ENCODE measurements around the gene TNK1. TPM values are rescaled to one million over a fixed set of nuclear protein-coding genes. Genes with fewer than 3 reads are reported as not detected.
A peak's percentile ranks its signal among the peaks of the same experiment; 100 is the strongest.
"Not testable (repeated sequence)": the region's sequence is repeated elsewhere in the genome, so short reads cannot be mapped to it uniquely, and the experiment has no call there.

Gene TNK1
- total RNA-seq, 2 experiments from 2014 or later, result 0.25 to 0.86 TPM

DNA sequence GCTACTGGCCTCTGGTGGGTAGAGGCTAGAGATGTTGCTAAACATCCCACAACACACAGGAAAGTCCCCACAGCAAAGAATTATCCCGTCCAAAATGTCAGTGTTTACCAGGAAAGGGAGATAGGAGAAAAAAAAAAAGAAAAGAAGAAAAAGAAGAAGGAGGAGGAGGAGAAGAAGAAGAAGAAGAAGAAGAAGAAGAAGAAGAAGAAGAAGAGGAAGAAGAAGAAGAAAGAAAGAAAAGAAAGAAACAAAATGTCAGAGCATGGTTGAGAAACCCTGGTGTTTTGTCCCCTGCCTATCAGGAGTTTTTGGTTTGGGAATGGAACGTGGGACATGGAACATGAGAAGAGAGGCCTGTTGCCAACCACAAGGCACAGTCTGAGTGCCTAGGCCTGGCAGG lies 23.5 kb upstream of the TNK1 start:
- ChIA-PET POLR2A (interaction anchor here (1.9 kb wide), 1 partner anchor 128 kb away, joined by 5 read pairs; no protein-coding TSS in a partner anchor), CTCF (interaction anchor here (3.1 kb wide), 1 partner anchor 79 kb away, joined by 47 read pairs; the partner anchor contains the start of gene TMEM102)
- Mint-ChIP-seq H3K9me3 (no peaks in the 10 kb centered on the region), H3K36me3 (ENCODE audit: low read depth) (peaks cover 9% of the 10 kb centered on the region), H3K4me1 (peaks cover 37% of the 10 kb centered on the region), H3K27me3 (no peaks in the 10 kb centered on the region), H3K27ac (no peak overlapping the region), H3K4me3 (no peak overlapping the region)
- DNase-seq, result no peak

DNA sequence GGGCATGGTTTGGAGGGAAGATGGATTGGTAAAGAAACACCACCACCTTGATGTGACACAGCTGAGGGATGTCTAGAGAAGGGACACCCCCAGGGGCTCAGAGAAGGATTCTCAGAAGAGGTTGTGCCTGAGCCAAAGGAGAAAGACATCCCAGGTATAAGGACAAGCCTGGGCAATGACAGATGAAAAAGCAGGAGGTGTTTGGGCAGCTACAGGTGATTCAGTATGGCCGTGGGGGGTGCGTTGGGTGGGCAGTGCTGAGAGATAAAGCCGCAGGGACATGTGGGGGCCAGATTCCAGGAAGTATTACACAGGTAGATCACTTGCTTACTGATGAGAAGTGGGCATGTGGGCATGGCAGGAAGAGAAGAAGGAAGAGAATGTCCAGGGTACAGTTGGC lies 19.0 kb upstream of the TNK1 start:
- H3K36me3 Mint-ChIP-seq (ENCODE audit: low read depth), result no peaks in the 10 kb centered on the region
- no peak overlapping the region for H3K27ac Mint-ChIP-seq
- ChIA-PET POLR2A (no interaction called here), CTCF (interaction anchor here (1.0 to 1.8 kb wide), 2 partner anchors 25 to 75 kb away, joined by 3 to 4 read pairs; partner anchors contain the start of gene ACAP1)
- no peak overlapping the region for H3K4me3 Mint-ChIP-seq
- H3K27me3 Mint-ChIP-seq, result no peaks in the 10 kb centered on the region
- no peak for DNase-seq
- no peaks in the 10 kb centered on the region for H3K9me3 Mint-ChIP-seq
- H3K4me1 Mint-ChIP-seq, result peaks cover under 1% of the 10 kb centered on the region

DNA sequence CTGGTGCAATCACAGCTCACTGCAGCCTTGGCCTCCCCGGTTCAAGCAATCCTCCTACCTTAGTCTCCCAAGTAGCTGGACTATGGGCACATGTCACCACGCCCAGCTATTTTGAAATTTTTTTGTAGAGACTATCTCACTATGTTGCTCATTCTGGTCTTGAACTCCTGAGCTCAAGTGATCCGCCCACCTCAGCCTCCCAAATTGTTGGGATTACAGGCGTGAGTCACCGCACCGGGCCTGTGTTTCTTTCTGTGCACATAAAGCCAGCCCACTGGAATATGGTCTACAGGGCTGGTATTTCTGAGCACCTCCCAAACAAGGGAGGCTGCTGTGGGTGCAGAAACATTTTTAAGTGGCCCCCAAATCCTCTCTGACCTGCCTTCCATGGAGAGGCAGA lies 17.6 kb upstream of the TNK1 start:
- Mint-ChIP-seq H3K4me3 (no peak overlapping the region), H3K4me1 (no peaks in the 10 kb centered on the region), H3K36me3 (ENCODE audit: low read depth) (no peaks in the 10 kb centered on the region), H3K27ac (no peak overlapping the region), H3K9me3 (no peaks in the 10 kb centered on the region), H3K27me3 (peaks cover 2% of the 10 kb centered on the region)
- DNase-seq, result no peak
- CTCF ChIA-PET, result interaction anchor here (1.0 kb wide), 1 partner anchor 197 kb away, joined by 3 read pairs; no protein-coding TSS in a partner anchor
- POLR2A ChIA-PET, result interaction anchor here (0.9 kb wide), 1 partner anchor 348 kb away, joined by 3 read pairs; a partner anchor contains a TSS

- POLR2A ChIA-PET, result not testable (repeated sequence)
- CTCF ChIA-PET, result interaction anchor here (1.6 kb wide), 1 partner anchor 10 kb away, joined by 4 read pairs; the partner anchor contains the start of gene TMEM95
These were observed 14.9 kb upstream of the TNK1 start for GRCh38 chr17:7365963-7366362.

DNA sequence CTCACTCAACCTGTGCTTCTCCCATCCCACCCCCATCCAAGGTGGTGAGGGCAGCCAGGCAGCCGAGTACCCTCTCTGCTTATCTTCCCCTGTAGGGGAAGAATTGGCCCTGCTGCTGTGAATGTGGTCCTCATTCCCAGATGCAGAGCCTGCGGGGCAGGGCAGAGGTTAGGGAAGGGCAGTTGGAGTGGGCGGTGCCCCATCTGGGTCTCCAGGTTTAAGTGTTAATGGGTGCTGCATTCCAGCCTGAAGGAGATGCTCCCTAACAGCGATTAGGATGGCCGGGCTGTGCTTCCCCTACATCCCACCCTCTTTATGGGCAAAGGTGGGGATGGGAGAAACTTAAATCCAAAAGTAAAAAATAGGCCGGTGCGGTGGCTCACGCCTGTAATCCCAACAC lies 13.8 kb upstream of the TNK1 start:
- POLR2A ChIA-PET, result no interaction called here
- Mint-ChIP-seq H3K4me3 (no peak overlapping the region), H3K9me3 (no peaks in the 10 kb centered on the region), H3K27ac (no peak overlapping the region), H3K27me3 (peaks cover 14% of the 10 kb centered on the region), H3K4me1 (no peaks in the 10 kb centered on the region), H3K36me3 (ENCODE audit: low read depth) (no peaks in the 10 kb centered on the region)
- no peak for DNase-seq
- CTCF ChIA-PET, result interaction anchor here (0.6 kb wide), 1 partner anchor 9 kb away, joined by 3 read pairs; no protein-coding TSS in a partner anchor

More at GRCh38 chr17:7365963-7366362, 14.9 kb upstream of the TNK1 start:
- not testable (repeated sequence) for H3K36me3 Mint-ChIP-seq (ENCODE audit: low read depth); H3K27ac Mint-ChIP-seq; H3K4me1 Mint-ChIP-seq; H3K4me3 Mint-ChIP-seq; H3K9me3 Mint-ChIP-seq; DNase-seq
- H3K27me3 Mint-ChIP-seq, result peaks cover 14% of the 10 kb centered on the region

DNA sequence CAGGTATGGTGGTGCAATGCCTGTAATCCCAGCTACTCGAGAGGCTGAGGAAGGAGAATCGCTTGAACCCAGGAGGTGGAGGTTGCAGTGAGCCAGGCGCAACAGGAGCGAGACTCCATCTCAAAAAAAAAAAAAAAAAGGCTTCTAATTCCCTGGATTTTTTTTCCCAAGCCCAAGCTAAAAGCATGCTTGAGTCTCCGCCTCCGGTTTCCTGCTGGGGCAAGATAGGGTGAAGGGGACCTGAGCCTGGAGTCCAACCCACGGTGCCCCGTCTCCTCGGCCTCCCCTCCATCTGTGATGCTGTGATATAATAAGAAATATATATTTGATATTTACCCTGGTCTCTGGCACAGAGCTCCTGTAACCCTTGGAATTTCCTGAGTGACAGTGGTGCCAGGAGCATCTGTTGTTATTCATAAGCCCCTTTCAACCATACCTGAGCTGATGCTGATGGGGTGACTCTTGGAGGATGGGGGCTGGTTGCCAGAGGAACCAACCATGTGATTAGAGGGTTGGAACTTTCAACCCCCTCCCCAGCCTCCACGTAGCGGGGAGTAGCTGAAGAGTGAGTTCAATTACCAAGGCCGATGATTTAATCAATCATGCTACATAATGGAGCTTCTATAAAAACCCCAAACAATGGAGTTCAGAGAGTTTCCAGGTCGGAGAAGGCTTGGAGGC lies 12.8 kb upstream of the TNK1 start:
- Mint-ChIP-seq H3K9me3 (no peaks in the 10 kb centered on the region), H3K36me3 (ENCODE audit: low read depth) (no peaks in the 10 kb centered on the region), H3K4me1 (no peaks in the 10 kb centered on the region), H3K27me3 (peaks cover 14% of the 10 kb centered on the region), H3K27ac (no peak overlapping the region), H3K4me3 (no peak overlapping the region)
- POLR2A ChIA-PET, result interaction anchor here (0.7 kb wide), 1 partner anchor 117 kb away, joined by 3 read pairs; no protein-coding TSS in a partner anchor
- DNase-seq, result no peak
- CTCF ChIA-PET, result interaction anchor here (0.9 to 1.1 kb wide), 2 partner anchors 69 to 193 kb away, joined by 3 to 4 read pairs; partner anchors contain the start of gene SENP3

DNA sequence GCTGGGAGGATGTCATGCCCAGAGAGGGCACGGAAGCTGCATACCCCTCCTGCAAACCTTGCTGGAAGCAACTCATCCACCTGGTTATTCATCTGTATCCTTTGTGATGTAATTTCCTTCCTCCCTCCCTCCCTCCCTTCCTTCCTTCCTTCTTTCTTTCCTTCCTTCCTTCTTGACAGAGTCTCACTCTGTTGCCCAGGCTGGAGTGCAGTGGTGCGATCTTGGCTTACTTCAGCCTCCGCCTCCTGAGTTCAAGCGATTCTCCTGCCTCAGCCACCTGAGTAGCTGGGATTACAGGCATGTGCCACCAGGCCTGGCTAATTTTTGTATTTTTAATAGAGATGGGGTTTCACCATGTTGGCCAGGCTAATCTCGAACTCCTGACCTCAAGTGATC lies 12.3 kb upstream of the TNK1 start:
- not testable (repeated sequence) for H3K27ac Mint-ChIP-seq; H3K9me3 Mint-ChIP-seq; H3K4me3 Mint-ChIP-seq; H3K36me3 Mint-ChIP-seq (ENCODE audit: low read depth); H3K4me1 Mint-ChIP-seq; DNase-seq
- CTCF ChIA-PET, result interaction anchor here (1.3 kb wide), 1 partner anchor 13 kb away, joined by 3 read pairs; no protein-coding TSS in a partner anchor
- peaks cover 14% of the 10 kb centered on the region for H3K27me3 Mint-ChIP-seq
- POLR2A ChIA-PET, result interaction anchor here (0.7 kb wide), 1 partner anchor 116 kb away, joined by 3 read pairs; no protein-coding TSS in a partner anchor

DNA sequence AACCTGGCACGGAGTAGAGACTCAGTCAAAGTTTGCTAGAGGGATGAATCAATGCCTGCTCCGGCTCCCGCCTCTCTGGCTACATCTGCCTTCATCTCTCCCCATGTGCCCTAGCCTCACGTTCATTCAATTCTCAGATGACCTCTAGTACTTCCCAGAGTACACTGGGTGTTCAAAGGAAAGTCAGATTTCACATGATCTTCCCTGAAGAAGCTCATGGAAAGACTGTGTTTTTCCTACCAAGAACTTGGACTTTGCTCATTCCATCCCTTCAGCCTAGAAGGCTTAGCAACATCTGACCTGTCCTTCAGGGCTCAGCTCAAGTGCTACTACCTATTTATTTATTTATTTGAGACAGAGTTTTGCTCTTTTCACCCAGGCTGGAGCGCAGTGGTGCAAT lies 11.1 kb upstream of the TNK1 start:
- Mint-ChIP-seq H3K27ac (no peak overlapping the region), H3K4me1 (no peaks in the 10 kb centered on the region), H3K27me3 (peaks cover 14% of the 10 kb centered on the region), H3K36me3 (ENCODE audit: low read depth) (no peaks in the 10 kb centered on the region), H3K9me3 (no peaks in the 10 kb centered on the region), H3K4me3 (no peak overlapping the region)
- DNase-seq, result no peak
- POLR2A ChIA-PET, result interaction anchor here (1.1 to 1.2 kb wide), 2 partner anchors 13 to 33 kb away, joined by 3 read pairs; no protein-coding TSS in a partner anchor
- CTCF ChIA-PET, result interaction anchor here (0.8 to 1.3 kb wide), 2 partner anchors 14 kb away, joined by 3 to 5 read pairs; no protein-coding TSS in a partner anchor

- H3K36me3 Mint-ChIP-seq (ENCODE audit: low read depth), result no peaks in the 10 kb centered on the region
- ChIA-PET CTCF (interaction anchor here (0.6 to 1.8 kb wide), 5 partner anchors 8 to 70 kb away, joined by 3 to 5 read pairs (median 4); no protein-coding TSS in a partner anchor), POLR2A (interaction anchor here (0.9 to 1.2 kb wide), 3 partner anchors 11 to 34 kb away, joined by 3 to 4 read pairs (median 3); no protein-coding TSS in a partner anchor)
- H3K9me3 Mint-ChIP-seq, result no peaks in the 10 kb centered on the region
- peaks cover 14% of the 10 kb centered on the region for H3K27me3 Mint-ChIP-seq
- H3K4me3 Mint-ChIP-seq, result no peak overlapping the region
- no peaks in the 10 kb centered on the region for H3K4me1 Mint-ChIP-seq
- no peak for DNase-seq
- H3K27ac Mint-ChIP-seq, result no peak overlapping the region
These were observed 10.0 kb upstream of the TNK1 start for GRCh38 chr17:7370853-7371252.

- ChIA-PET CTCF (no interaction called here), POLR2A (interaction anchor here (1.3 kb wide), 1 partner anchor 141 kb away, joined by 3 read pairs; no protein-coding TSS in a partner anchor)
- Mint-ChIP-seq H3K36me3 (ENCODE audit: low read depth) (no peaks in the 10 kb centered on the region), H3K9me3 (peaks cover 3% of the 10 kb centered on the region), H3K27ac (no peak overlapping the region), H3K4me1 (no peaks in the 10 kb centered on the region), H3K4me3 (no peak overlapping the region), H3K27me3 (peaks cover 22% of the 10 kb centered on the region)
- no peak for DNase-seq
These were observed 6.5 kb upstream of the TNK1 start for GRCh38 chr17:7374353-7374752.

DNA sequence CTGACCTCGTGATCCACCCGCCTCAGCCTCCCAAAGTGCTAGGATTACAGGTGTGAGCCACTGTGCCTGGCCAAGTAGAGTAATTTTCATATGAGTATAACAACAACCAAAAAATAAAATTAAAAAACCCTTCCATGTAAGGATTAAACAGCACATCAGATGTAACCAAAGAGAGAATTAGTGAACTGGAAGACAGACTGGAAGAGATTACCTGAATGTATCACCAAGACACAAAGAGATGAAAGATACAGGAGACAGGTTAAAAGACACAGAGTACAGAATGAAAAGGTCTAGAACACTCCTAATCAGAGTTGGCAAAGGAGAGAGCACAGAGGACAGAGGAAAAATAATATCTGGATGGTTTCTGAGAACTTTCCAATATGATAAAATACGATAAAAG lies 1.8 kb upstream of the TNK1 start:
- Mint-ChIP-seq H3K27ac (no peak overlapping the region), H3K4me1 (peaks cover 4% of the 10 kb centered on the region), H3K9me3 (peaks cover 5% of the 10 kb centered on the region), H3K27me3 (peaks cover 40% of the 10 kb centered on the region), H3K36me3 (ENCODE audit: low read depth) (no peaks in the 10 kb centered on the region), H3K4me3 (no peak overlapping the region)
- CTCF ChIA-PET, result interaction anchor here (0.7 kb wide), 1 partner anchor 714 kb away, joined by 3 read pairs; no protein-coding TSS in a partner anchor
- POLR2A ChIA-PET, result no interaction called here
- DNase-seq, result no peak

DNA sequence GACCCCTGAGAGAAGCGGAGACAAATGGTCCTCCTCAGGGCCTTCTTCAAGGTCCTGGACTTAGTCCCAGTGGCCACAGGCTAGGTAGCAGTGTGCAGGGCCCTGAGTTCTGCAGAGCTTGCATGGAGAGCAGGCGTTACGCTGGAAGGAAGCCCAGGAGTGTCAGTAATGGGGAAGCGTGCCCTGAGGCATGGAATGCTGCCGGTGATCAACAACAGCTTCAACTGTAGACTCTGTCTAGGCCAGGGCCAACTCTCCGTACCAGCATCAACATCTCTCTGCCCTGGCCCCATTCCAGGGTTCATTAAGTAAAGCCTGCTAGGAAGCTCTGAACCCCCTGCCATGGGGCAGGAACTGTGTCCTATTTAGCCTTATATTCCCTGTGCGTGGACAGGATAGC lies 568 bp upstream of the TNK1 start:
- peaks cover 9% of the 10 kb centered on the region for H3K4me1 Mint-ChIP-seq

DNA sequence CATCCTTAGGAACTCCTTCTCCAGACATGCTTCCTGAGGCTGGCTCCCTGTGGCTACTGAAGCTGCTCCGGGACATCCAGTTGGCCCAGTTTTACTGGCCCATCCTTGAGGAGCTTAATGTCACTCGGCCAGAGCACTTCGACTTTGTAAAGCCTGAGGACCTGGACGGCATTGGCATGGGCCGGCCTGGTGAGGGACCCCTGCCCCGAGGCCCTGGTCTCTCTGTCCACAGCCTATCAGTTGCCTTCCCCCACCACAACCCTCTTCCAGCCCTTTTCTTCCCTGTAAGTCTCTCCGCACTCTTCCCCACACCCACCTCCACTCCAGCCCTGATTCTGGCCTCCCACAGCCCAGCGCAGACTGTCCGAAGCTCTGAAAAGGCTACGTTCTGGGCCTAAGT lies 2.0 kb downstream of the TNK1 start:
- DNase-seq, result no peak
- no peak overlapping the region for H3K27ac Mint-ChIP-seq
- CTCF ChIA-PET, result no interaction called here
- POLR2A ChIA-PET, result interaction anchor here (0.8 to 3.7 kb wide), 8 partner anchors 9 to 125 kb away, joined by 3 to 16 read pairs (median 3); partner anchors contain the start of genes PLSCR3 and TMEM256
- peaks cover 33% of the 10 kb centered on the region for H3K27me3 Mint-ChIP-seq
- H3K4me3 Mint-ChIP-seq, result peak overlapping the region; percentile 7
- H3K9me3 Mint-ChIP-seq, result peaks cover 5% of the 10 kb centered on the region
- peaks cover 8% of the 10 kb centered on the region for H3K36me3 Mint-ChIP-seq (ENCODE audit: low read depth)
- peaks cover 9% of the 10 kb centered on the region for H3K4me1 Mint-ChIP-seq

More for the DNA sequence above, 568 bp upstream of the TNK1 start:
- no peaks in the 10 kb centered on the region for H3K36me3 Mint-ChIP-seq (ENCODE audit: low read depth)
- no peak overlapping the region for H3K4me3 Mint-ChIP-seq
- ChIA-PET CTCF (no interaction called here), POLR2A (interaction anchor here (1.2 kb wide), 1 partner anchor 60 kb away, joined by 5 read pairs; no protein-coding TSS in a partner anchor)
- H3K27me3 Mint-ChIP-seq, result peaks cover 40% of the 10 kb centered on the region
- no peak overlapping the region for H3K27ac Mint-ChIP-seq
- DNase-seq, result no peak
- H3K9me3 Mint-ChIP-seq, result peaks cover 5% of the 10 kb centered on the region
